ENCODE data around the gene RIPPLY3.

RIPPLY3 gene, protein sequence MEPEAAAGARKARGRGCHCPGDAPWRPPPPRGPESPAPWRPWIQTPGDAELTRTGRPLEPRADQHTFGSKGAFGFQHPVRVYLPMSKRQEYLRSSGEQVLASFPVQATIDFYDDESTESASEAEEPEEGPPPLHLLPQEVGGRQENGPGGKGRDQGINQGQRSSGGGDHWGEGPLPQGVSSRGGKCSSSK

DNA sequence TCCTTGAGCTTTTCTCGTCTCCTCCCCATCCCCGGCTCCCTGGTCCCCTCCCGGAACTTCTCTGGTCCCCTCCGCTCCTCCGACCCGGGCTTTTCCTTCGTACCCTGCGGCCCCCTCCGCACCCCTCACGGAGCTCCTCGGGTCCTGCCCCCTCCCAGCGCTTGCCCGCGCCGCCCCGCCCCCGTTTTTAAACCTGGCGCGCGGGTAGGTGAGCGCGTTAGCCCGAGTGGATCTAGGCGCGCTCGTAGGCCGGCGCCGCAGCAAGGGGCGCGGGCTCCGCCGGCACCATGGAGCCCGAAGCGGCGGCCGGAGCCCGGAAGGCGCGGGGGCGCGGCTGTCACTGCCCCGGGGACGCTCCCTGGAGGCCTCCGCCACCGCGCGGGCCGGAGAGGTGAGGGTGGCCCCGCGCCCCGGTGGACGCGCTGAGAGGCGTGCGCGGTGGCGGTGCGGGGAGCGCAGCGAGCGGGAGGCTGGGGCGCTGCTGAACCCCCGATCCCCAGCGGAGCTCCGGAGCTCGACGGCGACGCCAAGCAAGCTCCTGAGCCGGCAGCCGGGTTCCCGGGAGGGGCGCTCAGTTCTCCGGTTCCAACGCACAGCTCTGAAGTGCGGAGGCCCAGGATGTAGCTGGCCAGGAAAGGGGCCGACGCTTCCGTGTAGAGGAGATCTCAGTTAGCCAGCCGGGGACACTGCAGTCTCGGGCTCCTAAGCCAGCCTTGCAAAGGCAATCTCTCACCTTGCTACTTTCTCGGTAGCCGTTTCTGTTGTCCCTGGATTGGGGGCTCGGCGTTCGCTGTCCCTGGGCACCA lies at the start of gene RIPPLY3:
Gene RIPPLY3 (plus strand): TSS at position 217 of the 806 bp plus-strand sequence. CDS start 71 bp downstream, at position 288.
- DNase-seq (ENCODE audit: low read depth, low spot score), result no peak

DNA sequence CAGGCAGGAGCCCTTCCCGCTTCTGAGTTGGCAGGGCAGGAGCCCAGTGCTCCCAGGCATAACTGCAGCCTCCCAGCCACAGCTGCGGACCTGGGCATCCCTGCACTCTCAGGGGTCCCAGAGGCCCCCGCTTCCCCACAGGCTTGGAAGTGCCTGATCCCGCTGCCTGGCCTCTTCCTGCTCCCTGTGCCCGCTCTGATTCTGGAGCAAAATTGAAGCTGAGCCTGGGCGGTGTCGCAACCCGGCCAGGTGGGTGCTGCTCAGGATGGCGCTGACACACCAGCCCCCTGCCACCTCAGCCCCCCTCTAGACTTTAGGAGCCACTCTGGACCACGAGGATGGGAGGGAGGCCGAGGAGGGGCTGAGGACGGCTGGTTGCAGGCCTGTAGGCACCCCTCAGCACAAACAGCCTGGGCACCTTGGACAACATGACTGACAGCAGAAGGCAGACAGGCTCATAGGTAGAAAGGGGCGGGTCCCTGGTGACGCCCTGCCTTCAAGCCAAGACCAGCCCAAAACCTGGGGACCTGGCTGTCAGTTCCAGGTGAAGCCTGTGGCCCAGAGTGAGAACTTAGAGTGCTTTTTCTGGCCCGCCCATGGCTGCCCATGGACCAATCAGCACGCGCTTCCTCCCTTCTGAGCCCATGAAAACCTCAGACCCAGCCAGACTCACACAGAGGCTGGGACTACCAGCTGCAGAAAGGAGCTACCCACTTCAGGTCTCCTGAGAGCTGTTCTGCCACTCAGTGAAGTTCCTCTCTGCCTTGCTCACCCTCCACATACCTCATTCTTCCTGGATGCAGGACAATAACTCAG lies 47.3 kb upstream of the RIPPLY3 start:
- no peak for DNase-seq (ENCODE audit: low read depth, low spot score)

DNA sequence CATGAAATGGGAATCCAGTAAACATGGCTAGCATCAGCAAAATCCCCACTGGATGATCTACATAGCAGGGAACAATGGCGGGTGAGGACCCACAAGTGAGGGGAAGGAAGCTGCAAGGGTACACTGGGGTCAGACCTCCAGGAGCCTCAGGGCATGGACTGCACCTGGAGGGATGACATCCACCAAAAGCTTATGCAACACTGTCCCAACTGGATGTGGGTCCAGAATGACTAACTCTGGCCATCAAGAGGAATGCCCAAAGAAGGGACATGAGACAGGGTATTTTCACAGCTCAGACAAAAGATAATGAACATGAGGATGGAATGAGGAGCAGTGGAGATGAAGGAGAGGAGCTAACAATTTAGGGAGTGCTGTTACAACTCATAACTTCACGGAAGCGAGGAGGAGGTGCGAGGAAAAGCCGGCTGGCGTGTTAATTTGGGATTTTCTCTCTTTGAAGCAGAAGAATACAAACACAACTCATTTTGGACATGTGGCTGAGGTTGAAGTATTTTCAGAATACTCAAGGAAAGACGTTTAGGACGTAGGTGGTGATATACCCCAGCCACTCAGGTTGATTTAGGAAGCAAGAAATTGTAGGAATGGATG lies 45.7 kb upstream of the RIPPLY3 start:
- no peak for DNase-seq (ENCODE audit: low read depth, low spot score)

DNA sequence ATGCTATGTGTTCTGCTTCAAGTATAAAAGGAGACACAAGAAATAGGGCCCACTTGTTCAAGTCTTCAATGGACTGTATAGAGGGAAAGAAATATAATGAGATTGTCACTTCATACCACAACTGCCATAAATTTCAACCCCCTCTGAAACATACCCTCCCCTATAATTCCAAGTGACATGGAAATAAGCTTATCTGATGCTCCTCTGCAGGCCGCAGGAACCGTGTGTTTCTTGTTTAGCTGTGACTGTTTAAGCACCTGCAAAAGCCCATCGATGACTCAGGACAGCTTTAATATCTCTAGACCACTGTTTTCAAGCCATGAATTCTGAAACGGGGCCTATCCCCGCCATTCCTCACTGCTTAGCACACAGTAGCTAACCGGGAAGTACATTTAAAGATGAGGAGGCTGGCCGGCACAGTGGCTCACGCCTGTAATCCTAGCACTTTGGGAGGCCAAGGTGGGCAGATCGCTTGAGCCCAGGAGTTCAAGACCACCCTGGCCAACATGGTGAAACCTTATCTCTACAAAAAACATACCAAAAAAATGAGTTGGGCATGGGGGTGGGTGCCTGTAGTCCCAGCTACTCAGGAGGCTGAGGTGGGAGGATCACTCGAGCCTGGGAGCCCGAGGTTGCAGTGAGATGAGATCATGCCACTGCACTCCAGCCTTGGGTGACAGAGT lies 44.3 kb upstream of the RIPPLY3 start:
- no peak for DNase-seq (ENCODE audit: low read depth, low spot score)

DNA sequence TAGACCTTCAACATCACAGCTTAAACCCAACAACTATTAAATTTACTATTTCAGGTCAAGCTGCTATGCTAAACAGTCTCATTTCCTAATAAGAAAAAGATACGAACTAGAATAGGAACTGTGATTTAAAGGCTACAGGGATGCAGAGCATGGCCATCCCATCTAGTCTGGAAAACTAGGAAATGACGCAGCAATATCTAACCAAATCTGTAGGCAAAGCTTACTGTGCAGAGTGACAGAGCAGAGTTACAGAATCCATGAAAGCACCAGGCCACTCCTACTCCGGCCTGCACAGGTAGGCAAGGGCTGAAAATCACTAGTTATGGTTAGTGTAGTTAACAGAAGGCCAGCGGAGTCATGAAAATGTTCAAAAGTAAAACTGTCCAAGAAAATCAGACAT lies 42.1 kb upstream of the RIPPLY3 start:
- DNase-seq (ENCODE audit: low read depth, low spot score), result no peak

DNA sequence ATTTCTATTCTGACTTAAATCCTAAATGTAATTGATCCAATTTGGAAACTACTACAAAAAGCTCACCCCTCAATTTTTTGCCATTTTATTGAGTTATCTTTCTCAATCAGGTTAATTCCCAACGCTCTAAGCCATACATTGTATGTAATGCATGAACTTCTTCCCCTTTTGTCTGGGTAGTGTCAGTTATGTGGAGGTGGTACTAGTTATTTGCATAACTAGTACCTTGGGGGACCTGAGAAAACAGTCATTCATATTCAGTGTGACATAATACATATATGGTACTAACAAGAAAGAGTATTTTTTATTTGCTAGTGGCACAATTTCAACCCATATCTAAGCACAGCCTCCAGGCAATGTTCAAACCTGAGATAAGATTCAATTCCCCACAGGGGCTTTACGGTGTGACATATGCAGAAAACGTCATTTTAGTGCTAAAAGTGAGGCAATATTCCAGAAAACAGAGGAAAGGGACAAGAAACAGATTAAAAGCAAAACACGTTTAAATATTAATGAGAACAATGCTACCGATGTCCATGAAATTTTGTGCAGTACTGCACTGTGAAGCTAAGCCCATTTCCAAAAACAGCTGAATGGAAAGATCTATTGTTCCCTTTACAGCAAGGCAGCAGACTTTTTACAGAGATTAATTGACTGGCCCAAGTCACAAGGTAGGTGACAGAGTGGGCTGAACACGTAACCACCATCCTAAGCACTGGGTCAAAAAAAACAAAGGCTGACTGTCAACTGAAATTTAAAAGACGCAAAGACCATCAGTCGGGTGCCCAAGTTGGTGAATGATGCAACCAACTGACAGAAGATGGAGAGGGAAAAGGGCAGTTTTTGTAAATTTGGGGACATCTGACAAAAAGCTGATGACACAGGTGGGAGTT lies 41.4 kb upstream of the RIPPLY3 start:
- DNase-seq (ENCODE audit: low read depth, low spot score), result no peak

DNA sequence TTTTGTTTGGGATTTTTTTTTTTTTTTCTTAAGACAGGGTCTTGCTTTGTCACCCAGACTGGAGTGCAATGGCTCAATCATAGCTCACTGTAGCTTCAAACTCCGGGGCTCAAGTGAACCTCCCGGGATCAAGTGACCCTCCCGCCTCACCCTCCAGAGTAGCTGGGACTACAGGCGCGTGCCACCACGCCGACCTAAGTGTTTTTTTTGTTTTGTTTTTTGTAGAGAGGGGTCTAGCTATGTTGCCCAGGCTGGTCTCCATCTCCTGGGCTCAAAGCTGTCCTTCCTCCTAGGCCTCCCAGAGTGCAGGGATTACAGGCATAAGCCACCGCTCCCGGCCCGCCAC lies 40.8 kb upstream of the RIPPLY3 start:
- no peak for DNase-seq (ENCODE audit: low read depth, low spot score)

DNA sequence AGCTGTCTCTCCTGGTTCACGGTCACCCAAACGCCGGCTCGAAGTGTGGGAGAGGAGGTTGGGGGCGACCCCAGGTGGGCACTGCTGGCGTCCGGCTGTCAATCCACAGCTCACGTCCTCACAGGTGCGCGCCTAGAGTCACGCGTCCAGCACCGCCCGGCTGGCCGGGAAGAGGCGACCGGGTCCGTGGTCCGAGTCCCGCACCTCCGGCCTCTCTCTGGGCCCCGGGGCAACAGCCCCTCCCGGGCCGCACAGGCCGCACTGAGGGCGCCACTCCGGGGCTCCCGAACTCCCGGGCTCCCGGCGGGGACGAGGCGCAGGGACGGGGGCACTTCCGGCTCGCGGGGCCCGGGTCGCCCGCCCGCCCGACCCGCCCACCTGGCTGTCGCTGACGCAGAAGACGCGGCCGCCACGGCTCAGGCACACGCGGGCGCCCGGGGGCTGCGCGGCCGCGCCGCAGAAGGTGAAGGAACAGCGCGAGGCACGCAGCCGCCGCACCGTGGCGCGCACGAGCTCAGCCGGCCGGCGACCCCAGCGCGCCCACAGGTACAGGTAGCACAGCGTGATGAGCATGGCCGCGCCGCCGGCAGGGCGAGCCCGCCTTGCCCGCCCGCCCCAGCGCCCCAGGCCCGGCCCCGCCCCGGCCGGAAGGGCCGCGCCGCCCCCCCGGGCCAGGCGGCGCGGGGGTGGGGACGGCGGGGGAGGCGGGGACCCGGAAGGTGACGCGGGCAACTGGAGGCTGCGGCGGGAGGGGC lies 40.3 kb upstream of the RIPPLY3 start, which contains the start of gene HLCS:
Gene HLCS (minus strand): TSS at position 604 of the 755 bp plus-strand sequence. CDS start 31 bp downstream, at position 573.
- DNase-seq (ENCODE audit: low read depth, low spot score), result peak; percentile 46

DNA sequence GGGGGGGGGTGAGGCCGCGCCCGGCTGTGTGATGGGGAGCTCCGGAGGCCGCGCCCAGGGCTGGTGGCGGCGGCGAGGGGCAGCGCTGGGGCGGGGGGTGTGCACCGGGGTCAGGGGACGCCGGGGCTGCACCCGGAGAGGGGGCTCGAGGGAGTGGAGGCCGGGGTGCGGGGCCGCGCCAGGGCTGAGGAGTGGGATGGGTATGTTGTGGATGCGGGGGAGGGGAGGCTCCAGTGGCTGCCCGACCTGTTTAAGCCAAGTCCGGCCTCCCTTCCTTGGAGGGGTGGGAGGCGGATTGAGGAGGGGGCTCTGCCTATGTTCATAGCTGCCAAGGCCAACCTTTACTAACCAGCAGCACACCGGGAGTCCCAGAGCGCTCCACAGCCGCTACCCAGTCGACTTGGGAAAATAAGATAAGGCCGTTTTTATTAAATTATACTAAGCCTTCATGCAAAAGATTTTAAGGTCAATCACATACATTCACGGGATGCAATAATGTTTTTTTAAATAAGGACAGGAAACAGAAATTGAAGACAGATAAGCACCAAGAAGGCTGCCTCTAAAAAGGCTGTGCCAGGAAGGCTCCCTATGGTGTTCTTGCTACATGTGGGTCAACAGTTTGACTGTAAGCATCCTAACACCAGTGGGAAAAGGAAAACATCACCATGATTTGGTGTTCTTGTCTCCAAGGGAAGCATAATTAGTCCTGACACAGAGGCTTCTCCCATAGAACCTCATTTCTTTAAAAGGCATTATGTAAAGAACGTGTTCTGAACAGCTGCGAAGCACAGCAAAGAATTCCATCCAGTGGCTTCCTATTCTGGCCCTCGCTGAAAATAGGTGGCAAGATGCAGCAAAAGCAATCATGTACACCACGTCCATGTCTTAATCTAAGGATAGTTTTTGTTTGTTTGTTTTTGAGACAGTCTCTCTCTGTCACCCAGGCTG lies 39.4 kb upstream of the RIPPLY3 start:
- no peak for DNase-seq (ENCODE audit: low read depth, low spot score)

DNA sequence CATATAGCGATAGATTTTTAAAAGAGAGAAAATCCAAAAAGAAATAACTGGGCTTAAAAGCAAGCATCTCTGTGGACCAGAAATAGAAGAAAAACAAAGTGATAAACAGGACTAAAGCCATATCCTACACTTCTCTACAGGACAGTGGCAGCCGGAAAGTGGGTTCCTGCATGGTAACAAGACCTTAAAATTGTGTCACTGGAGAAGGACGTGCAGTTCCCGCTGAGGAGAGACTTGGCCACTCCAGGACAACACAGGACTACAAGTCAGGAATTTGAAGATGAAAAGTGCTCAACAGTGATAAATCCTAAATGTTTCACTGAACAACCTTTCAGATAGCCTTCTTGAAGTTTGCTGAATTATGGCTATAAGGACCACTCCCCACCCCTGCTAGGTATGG lies 38.1 kb upstream of the RIPPLY3 start:
- DNase-seq (ENCODE audit: low read depth, low spot score), result no peak

DNA sequence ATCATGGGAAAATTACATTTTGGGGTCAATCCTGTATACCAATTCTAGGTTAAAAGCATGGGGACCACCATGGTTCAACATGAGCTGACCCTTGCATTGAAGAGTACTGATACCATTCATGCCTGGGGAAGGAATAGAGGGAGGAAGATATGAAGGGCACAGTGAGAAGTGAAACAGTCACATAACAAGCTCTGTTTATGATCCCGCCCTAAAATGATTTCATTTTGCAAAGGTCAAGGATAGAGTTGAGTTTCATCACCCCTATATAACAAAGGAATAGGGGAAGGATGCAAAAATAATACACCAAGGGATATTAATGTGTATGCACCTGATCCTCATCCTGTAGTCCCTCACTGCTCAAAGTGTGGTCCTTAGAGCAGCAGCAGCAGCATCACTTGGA lies 37.5 kb upstream of the RIPPLY3 start:
- DNase-seq (ENCODE audit: low read depth, low spot score), result no peak

DNA sequence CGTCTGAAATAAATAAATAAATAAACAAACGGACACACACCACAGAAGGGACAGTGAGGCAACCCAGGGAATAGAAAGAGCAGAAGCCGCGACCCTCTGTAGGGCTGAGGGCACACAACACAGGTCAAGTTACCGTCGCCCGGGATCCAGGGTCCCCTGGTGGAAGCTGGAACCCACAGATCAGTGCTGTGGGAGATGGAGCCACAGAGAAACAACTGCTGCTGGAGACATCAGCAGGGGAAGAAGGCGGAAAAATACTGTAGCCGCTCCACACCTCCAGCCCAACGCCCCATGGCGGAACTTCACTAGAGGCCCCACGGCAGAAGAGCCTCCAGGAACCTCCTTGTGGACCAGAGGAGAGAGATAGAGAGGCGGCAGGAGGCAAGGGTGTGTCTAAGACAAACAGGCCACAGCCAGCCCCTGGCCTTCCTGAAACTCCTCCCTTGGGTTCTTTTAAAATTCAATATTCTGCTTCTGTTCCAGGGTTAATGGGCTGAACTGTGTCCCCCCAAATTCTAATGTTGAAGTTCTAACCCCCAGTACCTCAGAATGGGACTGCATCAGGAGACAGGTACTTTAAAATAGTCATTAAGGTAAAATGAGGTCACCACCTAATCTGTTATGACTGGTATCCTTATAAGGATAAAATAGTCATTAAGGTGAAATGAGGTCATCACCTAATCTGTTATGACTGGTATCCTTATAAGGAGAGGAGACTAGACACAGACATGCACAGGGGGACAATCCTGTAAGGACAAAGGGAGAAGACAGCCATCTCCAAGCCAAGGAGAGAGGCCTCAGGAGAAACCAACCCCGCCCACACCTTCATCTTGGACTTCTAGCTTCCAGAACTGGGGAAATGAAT lies 32.3 kb upstream of the RIPPLY3 start:
- no peak for DNase-seq (ENCODE audit: low read depth, low spot score)

DNA sequence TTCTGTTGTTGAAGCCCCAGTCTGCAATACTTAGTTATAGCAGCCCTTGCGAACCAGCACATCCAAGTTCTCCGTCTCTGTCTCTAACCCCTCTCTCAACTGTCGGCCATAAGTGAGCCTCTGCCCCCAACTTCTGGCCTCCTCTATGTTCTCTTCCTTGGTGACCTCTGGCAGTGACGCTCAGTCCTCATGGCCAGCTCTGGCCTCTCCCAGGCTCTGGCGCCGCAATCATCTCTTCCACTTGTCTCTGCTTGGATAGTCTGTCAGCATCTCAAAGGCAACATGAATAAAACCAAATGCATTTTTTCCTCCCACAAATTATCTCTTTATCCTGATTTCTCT lies 31.7 kb upstream of the RIPPLY3 start:
- DNase-seq (ENCODE audit: low read depth, low spot score), result no peak

DNA sequence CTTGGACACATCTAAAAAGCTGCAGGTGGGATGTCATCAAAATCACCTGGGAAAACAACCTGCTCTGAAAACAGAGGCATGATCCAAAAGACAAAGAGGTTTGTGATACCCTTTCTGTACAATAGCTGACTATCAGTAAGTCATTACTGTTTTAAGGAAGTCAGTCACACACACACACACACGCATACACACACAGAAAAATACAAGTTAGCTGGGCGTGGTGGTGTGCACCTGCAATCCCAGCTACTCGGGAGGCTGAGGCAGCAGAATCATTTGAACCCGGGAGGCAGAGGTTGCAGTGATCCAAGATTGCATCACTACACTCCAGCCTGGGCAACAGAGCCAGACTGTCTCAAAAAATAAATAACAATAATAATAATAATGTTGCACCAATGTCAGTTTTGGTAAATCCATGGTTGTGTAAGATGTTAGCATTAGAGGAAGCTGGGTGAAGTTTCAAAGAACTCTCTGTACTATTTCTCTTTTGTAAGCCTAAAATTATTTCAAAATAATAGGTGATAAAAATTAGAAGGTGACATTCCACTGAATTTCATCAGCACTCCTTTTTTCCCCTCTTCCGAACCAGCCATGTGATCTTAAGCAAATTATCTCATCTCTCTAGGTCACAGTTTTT lies 30.2 kb upstream of the RIPPLY3 start:
- no peak for DNase-seq (ENCODE audit: low read depth, low spot score)

DNA sequence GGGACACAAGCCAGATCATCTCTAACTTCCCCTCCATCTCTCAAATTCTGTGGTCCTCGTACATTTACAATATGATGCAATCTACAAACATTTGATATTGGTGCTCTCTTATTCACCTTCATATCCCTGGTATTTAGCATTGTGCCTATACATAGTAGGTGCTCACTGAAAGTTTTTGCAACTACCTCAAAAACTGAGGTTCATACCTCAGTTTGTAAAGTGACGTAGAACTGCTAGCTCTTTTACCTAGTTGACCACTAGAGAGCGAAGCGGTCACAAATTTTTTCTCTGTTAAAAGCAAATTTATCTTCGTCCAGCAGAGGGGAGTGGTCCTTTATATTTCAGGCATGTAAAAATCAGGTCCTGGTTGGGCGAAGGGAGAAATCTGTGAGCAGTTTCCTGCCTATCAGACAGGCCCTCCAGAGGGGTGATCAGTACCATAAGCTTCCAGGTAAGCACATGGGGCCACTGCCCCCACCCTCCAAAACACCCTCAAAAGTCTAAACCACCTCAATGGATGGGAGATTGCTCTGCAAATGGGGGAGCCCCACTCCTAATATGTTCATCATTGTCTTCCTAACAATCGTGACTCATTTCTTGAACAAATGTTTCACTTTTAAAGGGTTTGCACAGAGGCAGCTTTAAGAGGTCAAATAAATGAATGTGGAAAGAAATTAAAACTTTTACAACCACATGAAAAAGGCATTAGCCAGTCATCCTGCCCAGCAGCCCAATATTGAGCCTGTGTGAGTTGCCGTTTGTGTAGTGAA lies 29.4 kb upstream of the RIPPLY3 start:
- no peak for DNase-seq (ENCODE audit: low read depth, low spot score)

DNA sequence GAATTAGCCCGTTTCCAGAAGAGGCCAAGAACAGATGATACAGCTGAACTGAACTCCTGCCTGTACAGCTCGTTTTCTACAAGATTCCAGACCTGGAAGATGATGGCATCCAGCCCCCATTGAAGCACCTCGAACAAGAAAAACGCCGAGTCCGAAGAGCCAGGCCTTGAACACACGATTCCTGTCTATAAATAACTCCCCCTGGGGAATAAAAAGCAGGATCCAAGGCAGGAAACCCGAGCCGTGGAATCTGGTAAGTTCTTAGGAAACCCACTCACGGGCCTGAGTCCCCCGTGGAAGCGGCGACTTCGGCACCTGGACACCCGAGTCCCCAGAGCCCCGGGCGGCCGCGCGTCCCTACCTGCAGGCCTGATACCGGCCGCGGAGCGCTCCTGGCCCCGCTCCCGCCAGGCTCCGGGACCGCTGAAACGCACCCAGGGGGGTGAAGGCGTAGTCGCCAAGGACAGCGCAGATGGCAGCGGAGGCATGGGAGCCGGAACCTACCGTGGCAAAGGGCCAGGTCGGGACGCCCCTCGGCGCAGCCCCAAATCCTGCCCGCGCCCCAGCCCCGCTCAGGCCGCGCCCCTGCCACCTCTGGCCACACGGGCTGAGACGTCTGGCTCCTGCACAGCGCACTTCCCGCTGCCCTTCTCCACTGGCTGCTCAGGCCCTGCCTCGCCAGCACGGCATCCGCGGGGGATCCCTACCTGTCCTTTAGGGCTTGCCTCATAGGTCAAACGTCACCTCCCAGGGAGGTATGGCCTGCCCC lies 26.0 kb upstream of the RIPPLY3 start:
- no peak for DNase-seq (ENCODE audit: low read depth, low spot score)
